Neural cell (in vitro differentiated cells): ENCODE results near the gene MAPK4.

Experiments
- EP300 ChIP-seq: fragments of 450-650 bp; conservative IDR thresholded peaks from 2 replicates; pipeline ENCODE4 v1.6.1; 2014; ENCODE audit warnings: antibody characterized with exemption, mild to moderate bottlenecking, moderate library complexity; ENCODE audit not compliant: poor library complexity, severe bottlenecking
- EZH2 ChIP-seq: fragments of 200-600, 300-800 bp; shearing (Covaris generic), sonication (generic); IDR thresholded peaks from 2 replicates; pipeline ENCODE4 v1.6.1; 2014; ENCODE audit warnings: antibody characterized with exemption, low read length, borderline replicate concordance, mild to moderate bottlenecking; ENCODE audit not compliant: insufficient read depth, poor library complexity, severe bottlenecking
- MXI1 ChIP-seq: fragments of 450-650 bp; conservative IDR thresholded peaks from 2 replicates; pipeline ENCODE4 v1.6.1; 2014; ENCODE audit warnings: antibody characterized with exemption, mild to moderate bottlenecking; ENCODE audit not compliant: poor library complexity, severe bottlenecking
- POLR2AphosphoS5 ChIP-seq: IDR thresholded peaks from 2 replicates; pipeline ENCODE4 v1.6.1; 2012
- RAD21 ChIP-seq: fragments of 450-650 bp; conservative IDR thresholded peaks from 2 replicates; pipeline ENCODE4 v1.6.1; 2014; ENCODE audit warnings: antibody characterized with exemption, mild to moderate bottlenecking, moderate library complexity
- SMC3 ChIP-seq: fragments of 450-650 bp; conservative IDR thresholded peaks from 2 replicates; pipeline ENCODE4 v1.6.1; 2014; ENCODE audit warnings: antibody characterized with exemption, mild to moderate bottlenecking, moderate library complexity; ENCODE audit not compliant: poor library complexity
- TAF1 ChIP-seq: IDR thresholded peaks from 2 replicates; pipeline ENCODE4 v1.6.1; 2012; ENCODE audit warnings: low read depth
- TF ChIP-seq, protein P1 (sequence below): fragments of 450-650 bp; IDR thresholded peaks from 2 replicates; pipeline ENCODE4 v1.5.1; 2014; ENCODE audit warnings: antibody characterized with exemption, mild to moderate bottlenecking, moderate library complexity; ENCODE audit not compliant: poor library complexity, severe bottlenecking
- TF ChIP-seq, protein P2 (sequence below): IDR thresholded peaks from 2 replicates; pipeline ENCODE4 v1.6.1; 2012; ENCODE audit warnings: borderline replicate concordance

DNA sequence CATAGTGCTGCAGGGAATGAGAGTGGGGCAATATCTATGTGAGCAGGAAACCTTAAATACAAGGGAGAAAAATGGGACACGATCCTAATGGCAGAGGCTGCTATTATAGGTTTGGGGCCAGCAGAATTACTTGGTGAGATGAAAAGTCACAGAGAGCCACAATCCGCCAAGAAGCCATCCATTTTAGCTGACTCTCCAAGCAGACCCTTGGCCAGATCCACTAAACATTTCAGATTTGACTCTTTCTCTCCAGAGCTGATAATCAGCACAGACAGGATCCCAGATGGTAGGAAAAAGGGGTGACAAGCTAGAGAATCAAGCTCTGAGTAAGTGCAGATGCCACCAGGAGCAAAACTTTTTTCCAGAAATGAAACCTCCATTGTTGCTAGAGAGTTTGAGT is 61.5 kb downstream of the MAPK4 start:
- TF ChIP-seq, protein P1, sequence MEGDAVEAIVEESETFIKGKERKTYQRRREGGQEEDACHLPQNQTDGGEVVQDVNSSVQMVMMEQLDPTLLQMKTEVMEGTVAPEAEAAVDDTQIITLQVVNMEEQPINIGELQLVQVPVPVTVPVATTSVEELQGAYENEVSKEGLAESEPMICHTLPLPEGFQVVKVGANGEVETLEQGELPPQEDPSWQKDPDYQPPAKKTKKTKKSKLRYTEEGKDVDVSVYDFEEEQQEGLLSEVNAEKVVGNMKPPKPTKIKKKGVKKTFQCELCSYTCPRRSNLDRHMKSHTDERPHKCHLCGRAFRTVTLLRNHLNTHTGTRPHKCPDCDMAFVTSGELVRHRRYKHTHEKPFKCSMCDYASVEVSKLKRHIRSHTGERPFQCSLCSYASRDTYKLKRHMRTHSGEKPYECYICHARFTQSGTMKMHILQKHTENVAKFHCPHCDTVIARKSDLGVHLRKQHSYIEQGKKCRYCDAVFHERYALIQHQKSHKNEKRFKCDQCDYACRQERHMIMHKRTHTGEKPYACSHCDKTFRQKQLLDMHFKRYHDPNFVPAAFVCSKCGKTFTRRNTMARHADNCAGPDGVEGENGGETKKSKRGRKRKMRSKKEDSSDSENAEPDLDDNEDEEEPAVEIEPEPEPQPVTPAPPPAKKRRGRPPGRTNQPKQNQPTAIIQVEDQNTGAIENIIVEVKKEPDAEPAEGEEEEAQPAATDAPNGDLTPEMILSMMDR: no peak
- no peak for TF ChIP-seq POLR2AphosphoS5
- TF ChIP-seq RAD21: no peak
- TF ChIP-seq, protein P2, sequence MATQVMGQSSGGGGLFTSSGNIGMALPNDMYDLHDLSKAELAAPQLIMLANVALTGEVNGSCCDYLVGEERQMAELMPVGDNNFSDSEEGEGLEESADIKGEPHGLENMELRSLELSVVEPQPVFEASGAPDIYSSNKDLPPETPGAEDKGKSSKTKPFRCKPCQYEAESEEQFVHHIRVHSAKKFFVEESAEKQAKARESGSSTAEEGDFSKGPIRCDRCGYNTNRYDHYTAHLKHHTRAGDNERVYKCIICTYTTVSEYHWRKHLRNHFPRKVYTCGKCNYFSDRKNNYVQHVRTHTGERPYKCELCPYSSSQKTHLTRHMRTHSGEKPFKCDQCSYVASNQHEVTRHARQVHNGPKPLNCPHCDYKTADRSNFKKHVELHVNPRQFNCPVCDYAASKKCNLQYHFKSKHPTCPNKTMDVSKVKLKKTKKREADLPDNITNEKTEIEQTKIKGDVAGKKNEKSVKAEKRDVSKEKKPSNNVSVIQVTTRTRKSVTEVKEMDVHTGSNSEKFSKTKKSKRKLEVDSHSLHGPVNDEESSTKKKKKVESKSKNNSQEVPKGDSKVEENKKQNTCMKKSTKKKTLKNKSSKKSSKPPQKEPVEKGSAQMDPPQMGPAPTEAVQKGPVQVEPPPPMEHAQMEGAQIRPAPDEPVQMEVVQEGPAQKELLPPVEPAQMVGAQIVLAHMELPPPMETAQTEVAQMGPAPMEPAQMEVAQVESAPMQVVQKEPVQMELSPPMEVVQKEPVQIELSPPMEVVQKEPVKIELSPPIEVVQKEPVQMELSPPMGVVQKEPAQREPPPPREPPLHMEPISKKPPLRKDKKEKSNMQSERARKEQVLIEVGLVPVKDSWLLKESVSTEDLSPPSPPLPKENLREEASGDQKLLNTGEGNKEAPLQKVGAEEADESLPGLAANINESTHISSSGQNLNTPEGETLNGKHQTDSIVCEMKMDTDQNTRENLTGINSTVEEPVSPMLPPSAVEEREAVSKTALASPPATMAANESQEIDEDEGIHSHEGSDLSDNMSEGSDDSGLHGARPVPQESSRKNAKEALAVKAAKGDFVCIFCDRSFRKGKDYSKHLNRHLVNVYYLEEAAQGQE: no peak
- TF ChIP-seq EZH2: no peak
- no peak for TF ChIP-seq TAF1
- no peak for TF ChIP-seq EP300
- TF ChIP-seq MXI1: no peak
- TF ChIP-seq SMC3: no peak
